Activated T-helper 1 cell treated with anti-CD3 and anti-CD28 coated beads, Interleukin-2, amount 50 U/mL, for 16 hours (primary cell): ENCODE data around the gene ADAP2.
"Not testable (repeated sequence)": the region's sequence is repeated elsewhere in the genome, so short reads cannot be mapped to it uniquely, and the experiment has no call there.

Experiments
- DNase-seq, 2 donors: peaks; one replicate each; pipeline ENCODE4 v3.0.0-alpha.2; 2020; ENCODE audit warnings: low read depth in 1 of 2, low spot score in 1 of 2

Gene ADAP2

GRCh38 chr17:30929861-30930260, 8.1 kb downstream of the ADAP2 start:
- DNase-seq = not testable (repeated sequence)

GRCh38 chr17:30930495-30930894, 8.8 kb downstream of the ADAP2 start:
- DNase-seq = no peak

GRCh38 chr17:30931582-30931981, 9.8 kb downstream of the ADAP2 start:
- DNase-seq = not testable (repeated sequence)

- no peak for DNase-seq
Observed at GRCh38 chr17:30933966-30934365, 12.2 kb downstream of the ADAP2 start.

GRCh38 chr17:30939051-30939689, 17.4 kb downstream of the ADAP2 start:
- no peak for DNase-seq

GRCh38 chr17:30942308-30943079, 20.7 kb downstream of the ADAP2 start:
- no peak for DNase-seq

GRCh38 chr17:30947796-30948195, 26.1 kb downstream of the ADAP2 start:
- DNase-seq = no peak

- no peak for DNase-seq
Observed at GRCh38 chr17:30950189-30950588, 28.4 kb downstream of the ADAP2 start.

- DNase-seq = no peak
Observed at GRCh38 chr17:30950669-30951399, 29.1 kb downstream of the ADAP2 start.

- DNase-seq = no peak
Observed at GRCh38 chr17:30952638-30953393, 31.1 kb downstream of the ADAP2 start.

- DNase-seq = no peak
Observed at GRCh38 chr17:30954046-30954830, 32.5 kb downstream of the ADAP2 start.

GRCh38 chr17:30956764-30957374, 35.1 kb downstream of the ADAP2 start:
- no peak for DNase-seq

GRCh38 chr17:30957741-30958140, 36.0 kb downstream of the ADAP2 start:
- DNase-seq = no peak

GRCh38 chr17:30958187-30958586, 36.4 kb downstream of the ADAP2 start:
- no peak for DNase-seq

- DNase-seq = no peak
Observed at GRCh38 chr17:30961209-30962188, 39.8 kb downstream of the ADAP2 start.

- not testable (repeated sequence) for DNase-seq
Observed at GRCh38 chr17:30964312-30964711, 42.6 kb downstream of the ADAP2 start.

- no peak for DNase-seq
Observed at GRCh38 chr17:30964876-30965275, 43.1 kb downstream of the ADAP2 start.

GRCh38 chr17:30965686-30966085, 43.9 kb downstream of the ADAP2 start:
- DNase-seq = no peak

- not testable (repeated sequence) for DNase-seq
Observed at GRCh38 chr17:30967911-30968310, 46.2 kb downstream of the ADAP2 start.
